NCI-H1694 treated with DMSO at 0.1 percent for 48 hours (cell line): ENCODE measurements around the gene SOBP.

Experiments used
- DNase-seq: peaks from one replicate; lab custom pipeline; 2025; lab: John Stamatoyannopoulos, UW

The SOBP gene

GRCh38 chr6:107621229-107621937, 131.5 kb downstream of the SOBP start:
- no peak for DNase-seq

DNA sequence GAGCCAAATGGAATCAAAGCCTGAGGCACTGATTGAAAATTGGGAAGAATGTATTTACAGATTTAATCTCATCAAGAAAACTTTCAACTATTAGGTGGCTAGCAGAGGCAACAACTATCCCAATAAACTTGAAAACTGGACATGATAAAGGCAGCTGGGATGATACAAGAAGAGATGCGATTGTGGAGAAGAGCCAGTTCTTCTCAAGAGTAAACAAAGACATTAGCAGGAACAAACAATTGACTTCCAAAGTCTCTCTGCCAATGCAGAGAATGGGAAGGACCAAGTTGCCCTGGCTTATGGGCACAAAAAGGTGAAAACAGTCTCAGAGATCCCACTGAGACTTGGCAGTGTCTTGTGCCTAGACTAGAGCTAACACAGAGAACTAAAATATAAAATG, 132.4 kb downstream of the SOBP start:
- no peak for DNase-seq

GRCh38 chr6:107624050-107624449, 134.1 kb downstream of the SOBP start:
- DNase-seq, result no peak

DNA sequence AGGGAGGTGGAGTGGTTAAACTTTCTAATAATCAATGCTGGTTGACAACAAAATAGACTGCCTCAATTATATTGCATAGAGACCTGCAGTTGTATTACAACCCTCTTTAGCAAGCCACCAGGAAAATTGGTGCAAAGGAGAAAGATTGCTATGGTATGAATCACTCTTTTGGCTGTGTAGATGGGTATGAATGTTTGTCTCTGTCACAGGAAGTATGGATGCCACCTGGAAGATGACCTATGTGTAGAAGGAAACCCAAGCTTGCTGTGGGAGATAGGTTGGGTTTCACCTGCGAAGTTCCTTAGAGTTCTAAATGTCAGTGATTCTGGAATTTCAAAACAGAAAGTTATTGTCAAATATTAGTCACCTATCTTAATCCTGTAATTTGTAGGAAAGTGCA, 134.6 kb downstream of the SOBP start:
- DNase-seq, result no peak

DNA sequence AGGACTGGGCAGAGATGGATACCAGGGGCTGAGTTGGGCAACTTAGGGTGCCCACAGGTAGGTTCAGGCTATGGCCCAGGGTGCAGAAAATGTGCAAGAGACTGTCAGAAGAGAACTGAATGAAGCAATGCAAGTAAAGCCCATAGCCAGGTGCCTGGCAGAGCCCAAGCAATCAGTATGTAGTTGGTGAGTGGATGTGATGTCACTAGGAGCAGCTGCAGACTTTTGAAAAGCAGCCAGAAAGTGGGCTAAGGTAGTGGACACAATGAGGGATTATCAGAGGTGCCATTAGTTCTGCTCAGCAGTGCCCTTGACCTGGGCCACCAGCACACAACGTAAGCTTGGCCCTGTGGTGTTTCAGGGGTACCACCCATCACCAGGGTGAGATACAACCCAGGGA, 135.3 kb downstream of the SOBP start:
- no peak for DNase-seq

DNA sequence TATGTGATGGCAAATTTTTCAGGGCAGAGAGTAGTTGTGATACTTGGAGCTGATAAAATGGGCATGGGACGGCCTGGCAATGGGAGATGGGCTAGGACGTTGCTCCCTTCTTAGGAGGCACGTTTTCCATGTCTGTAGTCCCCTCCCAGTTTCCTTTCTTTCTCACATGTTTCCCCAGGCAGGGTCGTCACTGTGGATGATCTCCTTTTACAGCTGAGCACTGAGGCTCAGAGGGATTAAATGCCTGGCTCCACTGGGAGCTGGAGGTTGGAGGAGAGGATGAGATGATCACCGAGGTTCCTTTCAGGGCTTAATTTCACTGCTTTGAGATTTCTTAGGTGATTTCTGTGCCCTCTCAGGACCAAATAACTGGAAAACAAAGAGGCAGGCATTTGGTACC, 136.7 kb downstream of the SOBP start:
- no peak for DNase-seq

DNA sequence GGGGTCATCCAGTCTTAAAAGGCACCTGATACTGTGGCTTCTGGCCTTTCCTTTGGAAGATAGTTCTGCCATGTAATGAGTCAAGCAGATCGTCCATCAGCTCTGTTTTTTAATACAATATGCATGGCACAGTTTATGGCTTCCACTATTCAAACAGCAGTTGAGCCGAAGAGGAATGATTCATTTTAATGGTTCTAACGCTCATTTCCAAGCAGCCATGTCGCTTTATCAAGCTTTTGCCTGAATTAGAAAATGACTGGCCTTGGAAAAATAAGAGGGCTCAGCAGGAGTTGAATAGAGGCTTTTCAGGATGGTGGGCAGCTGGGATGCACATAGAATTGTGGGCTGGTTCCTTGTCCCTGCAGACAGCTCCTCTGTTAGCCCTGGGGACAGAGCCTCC, 138.1 kb downstream of the SOBP start:
- no peak for DNase-seq

GRCh38 chr6:107628878-107629277, 139.0 kb downstream of the SOBP start:
- DNase-seq, result no peak

- DNase-seq, result no peak
These were observed 139.7 kb downstream of the SOBP start for GRCh38 chr6:107629548-107630129.

GRCh38 chr6:107630348-107630977, 140.5 kb downstream of the SOBP start:
- DNase-seq, result no peak

GRCh38 chr6:107632381-107633136, 142.6 kb downstream of the SOBP start:
- no peak for DNase-seq

DNA sequence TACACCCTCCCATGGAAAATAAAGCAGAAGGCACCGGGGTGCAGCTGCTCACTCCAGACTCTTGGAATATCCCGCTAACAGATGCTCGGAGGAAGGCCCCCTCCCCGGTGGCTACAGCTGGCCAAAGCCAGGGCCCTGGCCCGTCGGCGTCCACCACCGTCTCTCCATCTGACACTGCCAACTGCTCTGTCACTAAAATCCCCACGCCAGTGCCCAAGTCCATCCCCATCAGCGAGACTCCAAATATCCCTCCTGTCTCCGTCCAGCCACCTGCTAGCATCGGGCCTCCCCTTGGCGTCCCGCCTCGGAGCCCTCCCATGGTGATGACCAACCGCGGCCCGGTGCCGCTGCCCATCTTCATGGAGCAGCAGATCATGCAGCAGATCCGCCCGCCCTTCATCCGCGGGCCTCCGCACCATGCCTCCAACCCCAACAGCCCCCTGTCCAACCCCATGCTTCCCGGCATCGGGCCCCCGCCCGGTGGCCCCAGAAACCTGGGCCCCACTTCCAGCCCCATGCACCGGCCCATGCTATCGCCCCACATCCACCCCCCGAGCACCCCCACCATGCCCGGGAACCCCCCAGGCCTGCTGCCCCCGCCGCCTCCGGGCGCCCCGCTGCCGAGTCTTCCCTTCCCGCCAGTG, 143.9 kb downstream of the SOBP start:
- DNase-seq, result no peak

DNA sequence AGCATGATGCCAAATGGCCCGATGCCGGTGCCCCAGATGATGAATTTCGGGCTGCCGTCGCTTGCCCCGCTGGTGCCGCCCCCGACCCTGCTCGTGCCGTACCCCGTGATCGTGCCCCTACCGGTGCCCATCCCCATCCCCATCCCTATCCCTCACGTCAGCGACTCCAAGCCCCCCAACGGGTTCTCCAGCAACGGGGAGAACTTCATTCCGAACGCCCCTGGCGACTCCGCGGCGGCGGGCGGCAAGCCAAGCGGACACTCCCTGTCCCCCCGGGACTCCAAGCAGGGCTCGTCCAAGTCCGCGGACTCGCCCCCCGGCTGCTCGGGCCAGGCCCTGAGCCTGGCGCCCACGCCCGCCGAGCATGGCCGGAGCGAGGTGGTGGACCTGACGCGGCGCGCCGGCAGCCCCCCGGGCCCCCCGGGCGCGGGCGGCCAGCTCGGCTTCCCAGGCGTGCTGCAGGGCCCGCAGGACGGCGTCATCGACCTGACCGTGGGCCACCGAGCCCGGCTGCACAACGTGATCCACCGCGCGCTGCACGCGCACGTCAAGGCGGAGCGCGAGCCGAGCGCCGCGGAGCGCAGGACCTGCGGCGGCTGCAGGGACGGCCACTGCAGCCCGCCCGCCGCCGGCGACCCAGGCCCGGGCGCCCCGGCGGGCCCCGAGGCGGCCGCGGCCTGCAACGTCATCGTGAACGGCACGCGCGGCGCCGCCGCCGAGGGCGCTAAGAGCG, 144.6 kb downstream of the SOBP start:
- no peak for DNase-seq

DNA sequence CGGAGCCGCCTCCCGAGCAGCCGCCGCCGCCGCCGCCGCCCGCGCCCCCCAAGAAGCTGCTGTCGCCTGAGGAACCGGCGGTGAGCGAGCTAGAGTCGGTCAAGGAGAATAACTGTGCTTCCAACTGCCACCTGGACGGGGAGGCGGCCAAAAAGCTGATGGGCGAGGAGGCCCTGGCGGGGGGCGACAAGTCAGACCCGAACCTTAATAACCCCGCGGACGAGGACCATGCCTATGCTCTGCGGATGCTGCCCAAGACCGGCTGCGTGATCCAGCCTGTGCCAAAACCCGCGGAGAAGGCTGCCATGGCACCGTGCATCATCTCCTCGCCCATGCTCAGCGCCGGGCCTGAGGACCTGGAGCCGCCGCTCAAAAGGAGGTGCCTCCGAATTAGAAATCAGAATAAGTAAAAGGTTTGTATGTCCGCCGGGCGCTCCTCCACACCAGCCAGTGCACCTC, 145.2 kb downstream of the SOBP start:
- DNase-seq, result no peak

GRCh38 chr6:107636486-107636885, 146.6 kb downstream of the SOBP start:
- no peak for DNase-seq

- no peak for DNase-seq
These were observed 147.7 kb downstream of the SOBP start for GRCh38 chr6:107637316-107638315.

- no peak for DNase-seq
These were observed 148.6 kb downstream of the SOBP start for GRCh38 chr6:107638493-107638892.

- DNase-seq, result no peak
These were observed 149.6 kb downstream of the SOBP start for GRCh38 chr6:107639511-107639910.

DNA sequence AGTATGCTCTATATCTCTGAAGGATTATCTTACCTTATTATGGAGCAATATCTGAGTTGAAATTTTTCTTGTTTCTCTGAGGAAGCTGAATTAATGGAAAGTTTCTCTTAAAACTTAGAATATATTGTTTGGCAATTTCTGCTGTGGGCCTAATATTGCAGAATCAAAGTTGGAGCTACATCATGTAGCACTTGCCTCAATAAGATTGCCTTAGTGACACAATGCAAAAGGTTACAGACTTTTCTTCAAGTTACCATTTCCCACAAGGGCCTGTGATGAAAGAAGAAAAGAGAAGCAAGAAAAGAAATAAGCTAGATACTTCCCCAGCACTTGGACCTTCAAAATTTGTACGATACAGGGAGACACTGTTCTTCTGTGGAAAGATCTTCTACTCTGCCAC, 151.2 kb downstream of the SOBP start:
- no peak for DNase-seq

DNA sequence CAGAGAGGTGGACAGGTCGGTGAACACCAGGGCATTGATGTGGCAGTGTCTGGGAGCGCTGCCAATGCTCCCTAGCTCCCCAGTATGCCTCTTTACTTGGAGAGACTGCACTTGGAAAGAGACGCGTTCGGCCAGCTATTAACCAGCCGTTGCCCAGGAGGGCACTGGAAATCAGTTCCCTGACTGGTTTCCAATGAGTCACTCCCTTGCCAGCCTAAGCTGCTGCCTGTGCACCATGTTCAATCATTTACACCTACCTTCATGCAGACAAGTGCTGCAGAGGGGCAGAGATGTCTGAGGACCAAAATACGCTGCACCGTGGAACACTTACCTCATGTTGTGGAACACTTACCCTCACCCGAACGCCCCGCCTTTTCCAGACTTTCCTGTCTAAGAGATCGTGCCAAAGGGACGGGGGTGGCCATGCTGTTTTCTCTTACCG, 151.6 kb downstream of the SOBP start:
- DNase-seq, result no peak
